Vagina (tissue), 2 donors: ENCODE measurements around the gene TIMM22.
"Not testable (repeated sequence)": the region's sequence is repeated elsewhere in the genome, so short reads cannot be mapped to it uniquely, and the experiment has no call there.

Experiments used
- CTCF ChIP-seq, 3 experiments: fragments of 450-650 bp in 2 of 3; fragments of 200-600 bp in 1 of 3; sonication (generic) in 1 of 3; IDR thresholded peaks; one replicate each; pipeline ENCODE4 v1.5.1; 2017 to 2019; ENCODE audit warnings: antibody characterized with exemption in 3 of 3, mild to moderate bottlenecking in 2 of 3, moderate library complexity in 2 of 3
- POLR2A ChIP-seq, 2 donors: fragments of 450-650 bp; IDR thresholded peaks; one replicate each; pipeline ENCODE4 v1.6.1; 2017; ENCODE audit warnings: antibody characterized with exemption in 2 of 2, mild to moderate bottlenecking in 2 of 2, moderate library complexity in 2 of 2
- POLR2AphosphoS5 ChIP-seq, 2 donors: sonication (generic); formaldehyde crosslinking; IDR thresholded peaks; one replicate each; pipeline ENCODE4 v1.9.0; 2017; ENCODE audit warnings: antibody characterized with exemption in 2 of 2, mild to moderate bottlenecking in 2 of 2, low read depth in 1 of 2; ENCODE audit not compliant: insufficient read depth in 1 of 2

GRCh38 chr17:974778-975177 lies 22.2 kb upstream of the TIMM22 start:
- TF ChIP-seq POLR2A (IDR thresholded peaks at IDR 0.05); CTCF (IDR thresholded peaks at IDR 0.05); POLR2AphosphoS5 (IDR thresholded peaks at IDR 0.05; ENCODE audit: insufficient read depth in 1 of 2, low read depth in 1 of 2): not testable (repeated sequence)
